ENCODE data around the gene SEPSECS. TPM values are rescaled to one million over a fixed set of nuclear protein-coding genes. Genes with fewer than 3 reads are reported as not detected.

Gene SEPSECS
- total RNA-seq, 8 experiments from 2014 or later: 5.0 to 13.3 (median 7.0) TPM

- no peak overlapping the region for H3K27ac ChIP-seq
- H3K4me1 ChIP-seq (replicated peaks in 1 of 2): no peaks in the 10 kb centered on the region
- ATAC-seq (replicated peaks in 6 of 8): peak; percentile 79 to 98 (median 94)
- 0 to 93% (median 48%) methylated on average over 1 to 3 of the region's 3 CpGs; no CpG with 5 or more reads in 1 of the 10 experiments for WGBS, 10 experiments
- no peak overlapping the region for H3K4me3 ChIP-seq
- in situ Hi-C loops (cut with MboI; ENCODE audit: low pct_unique_long_range_greater_than_20kb in 2 of 9, low sequenced_read_pairs in 9 of 9, unreplicated experiment in 9 of 9): no loop called here
Measured at GRCh38 chr4:25172961-25173915, 13.0 kb upstream of the SEPSECS start.

- WGBS, 10 experiments: 55 to 95% (median 83%) methylated on average over 3 to 9 of the region's 11 CpGs
- no peak overlapping the region for H3K27ac ChIP-seq
- in situ Hi-C loops (cut with MboI; ENCODE audit: low pct_unique_long_range_greater_than_20kb in 2 of 9, low sequenced_read_pairs in 9 of 9, unreplicated experiment in 9 of 9): no loop called here
- H3K4me1 ChIP-seq (replicated peaks in 1 of 2): no peaks in the 10 kb centered on the region
- ATAC-seq (replicated peaks in 6 of 8): no peak
- no peak overlapping the region for H3K4me3 ChIP-seq
Measured at GRCh38 chr4:25171201-25171865, 11.1 kb upstream of the SEPSECS start.

GRCh38 chr4:25169446-25169845, 9.2 kb upstream of the SEPSECS start:
- in situ Hi-C loops (cut with MboI; ENCODE audit: low pct_unique_long_range_greater_than_20kb in 2 of 9, low sequenced_read_pairs in 9 of 9, unreplicated experiment in 9 of 9): no loop called here
- no peak overlapping the region for H3K27ac ChIP-seq
- H3K4me1 ChIP-seq (replicated peaks in 1 of 2): no peaks in the 10 kb centered on the region
- no peak overlapping the region for H3K4me3 ChIP-seq
- no peak for ATAC-seq (replicated peaks in 6 of 8)

GRCh38 chr4:25165916-25166315, 5.7 kb upstream of the SEPSECS start:
- ATAC-seq (replicated peaks in 6 of 8): no peak
- 83 to 97% (median 94%) methylated on average over 2 to 4 of the region's 4 CpGs; no CpG with 5 or more reads in 2 of the 10 experiments for WGBS, 10 experiments
- in situ Hi-C loops (cut with MboI; ENCODE audit: low pct_unique_long_range_greater_than_20kb in 2 of 9, low sequenced_read_pairs in 9 of 9, unreplicated experiment in 9 of 9): no loop called here
- H3K4me1 ChIP-seq (replicated peaks in 1 of 2): peaks cover 0 to 9% of the 10 kb centered on the region in 2 donors
- no peak overlapping the region for H3K27ac ChIP-seq
- H3K4me3 ChIP-seq: no peak overlapping the region

GRCh38 chr4:25163196-25163595, 2.9 kb upstream of the SEPSECS start:
- in situ Hi-C loops (cut with MboI; ENCODE audit: low pct_unique_long_range_greater_than_20kb in 2 of 9, low sequenced_read_pairs in 9 of 9, unreplicated experiment in 9 of 9): no loop called here
- WGBS, 10 experiments: 80 to 100% (median 100%) methylated on average over 1 of the region's 1 CpG; no CpG with 5 or more reads in 5 of the 10 experiments
- ATAC-seq (replicated peaks in 6 of 8): no peak
- H3K4me3 ChIP-seq: no peak overlapping the region
- H3K4me1 ChIP-seq (replicated peaks in 1 of 2): peaks cover 0 to 11% of the 10 kb centered on the region in 2 donors
- H3K27ac ChIP-seq: no peak overlapping the region

GRCh38 chr4:25162566-25162965, 2.3 kb upstream of the SEPSECS start:
- WGBS, 10 experiments: 20 to 100% (median 76%) methylated on average over 1 of the region's 1 CpG; no CpG with 5 or more reads in 2 of the 10 experiments
- in situ Hi-C loops (cut with MboI; ENCODE audit: low pct_unique_long_range_greater_than_20kb in 2 of 9, low sequenced_read_pairs in 9 of 9, unreplicated experiment in 9 of 9): no loop called here
- ATAC-seq (replicated peaks in 6 of 8): no peak
- Histone ChIP-seq H3K4me3 (no peak overlapping the region), H3K4me1 (replicated peaks in 1 of 2) (peaks cover 0 to 11% of the 10 kb centered on the region in 2 donors), H3K27ac (no peak overlapping the region)

- H3K4me1 ChIP-seq (replicated peaks in 1 of 2): peaks cover 0 to 11% of the 10 kb centered on the region in 2 donors
- in situ Hi-C loops (cut with MboI; ENCODE audit: low pct_unique_long_range_greater_than_20kb in 2 of 9, low sequenced_read_pairs in 9 of 9, unreplicated experiment in 9 of 9): no loop called here
- ATAC-seq (replicated peaks in 6 of 8): no peak
- H3K27ac ChIP-seq: no peak overlapping the region
- H3K4me3 ChIP-seq: peak overlapping the region; percentile 46 to 88 (median 74)
- 0 to 100% (median 58%) methylated on average over 1 to 2 of the region's 2 CpGs; no CpG with 5 or more reads in 2 of the 10 experiments for WGBS, 10 experiments
Measured at GRCh38 chr4:25161593-25161950, 1.3 kb upstream of the SEPSECS start.

GRCh38 chr4:25160714-25161592, 704 bp upstream of the SEPSECS start:
- 2 to 68% (median 11%) methylated on average over 3 to 13 of the region's 16 CpGs for WGBS, 10 experiments
- peaks cover 0 to 11% of the 10 kb centered on the region in 2 donors for H3K4me1 ChIP-seq (replicated peaks in 1 of 2)
- peak overlapping the region; percentile 46 to 88 (median 74) for H3K4me3 ChIP-seq
- peak; percentile 40 to 60 (median 52) for ATAC-seq (replicated peaks in 6 of 8)
- H3K27ac ChIP-seq: peak overlapping the region in 1 of 2 donors; percentile 13
- in situ Hi-C loops (cut with MboI; ENCODE audit: low pct_unique_long_range_greater_than_20kb in 2 of 9, low sequenced_read_pairs in 9 of 9, unreplicated experiment in 9 of 9): no loop called here

GRCh38 chr4:25158817-25159216, 1.4 kb downstream of the SEPSECS start:
- in situ Hi-C loops (cut with MboI; ENCODE audit: low pct_unique_long_range_greater_than_20kb in 2 of 9, low sequenced_read_pairs in 9 of 9, unreplicated experiment in 9 of 9): no loop called here
- Histone ChIP-seq H3K4me3 (peak overlapping the region in 1 of 5 donors; percentile 69), H3K27ac (no peak overlapping the region), H3K4me1 (replicated peaks in 1 of 2) (peaks cover 0 to 11% of the 10 kb centered on the region in 2 donors)
- 52 to 100% (median 94%) methylated on average over 1 to 7 of the region's 7 CpGs; no CpG with 5 or more reads in 1 of the 10 experiments for WGBS, 10 experiments
- no peak for ATAC-seq (replicated peaks in 6 of 8)

GRCh38 chr4:25157081-25157480, 3.2 kb downstream of the SEPSECS start:
- WGBS, 10 experiments: 78 to 100% (median 100%) methylated on average over 1 of the region's 1 CpG; no CpG with 5 or more reads in 6 of the 10 experiments
- Histone ChIP-seq H3K4me1 (replicated peaks in 1 of 2) (peaks cover 0 to 10% of the 10 kb centered on the region in 2 donors), H3K4me3 (no peak overlapping the region), H3K27ac (no peak overlapping the region)
- in situ Hi-C loops (cut with MboI; ENCODE audit: low pct_unique_long_range_greater_than_20kb in 2 of 9, low sequenced_read_pairs in 9 of 9, unreplicated experiment in 9 of 9): no loop called here
- no peak for ATAC-seq (replicated peaks in 6 of 8)

- 74 to 100% (median 91%) methylated on average over 1 to 5 of the region's 5 CpGs for WGBS, 10 experiments
- no peak for ATAC-seq (replicated peaks in 6 of 8)
- Histone ChIP-seq H3K4me1 (replicated peaks in 1 of 2) (peaks cover 0 to 3% of the 10 kb centered on the region in 2 donors), H3K4me3 (no peak overlapping the region), H3K27ac (no peak overlapping the region)
- in situ Hi-C loops (cut with MboI; ENCODE audit: low pct_unique_long_range_greater_than_20kb in 2 of 9, low sequenced_read_pairs in 9 of 9, unreplicated experiment in 9 of 9): no loop called here
Measured at GRCh38 chr4:25155947-25156346, 4.3 kb downstream of the SEPSECS start.

GRCh38 chr4:25154594-25155265, 5.5 kb downstream of the SEPSECS start:
- no peak for ATAC-seq (replicated peaks in 6 of 8)
- Histone ChIP-seq H3K4me3 (no peak overlapping the region), H3K4me1 (replicated peaks in 1 of 2) (peaks cover 0 to 3% of the 10 kb centered on the region in 2 donors), H3K27ac (no peak overlapping the region)
- WGBS, 10 experiments: 58 to 98% (median 89%) methylated on average over 1 to 4 of the region's 4 CpGs
- in situ Hi-C loops (cut with MboI; ENCODE audit: low pct_unique_long_range_greater_than_20kb in 2 of 9, low sequenced_read_pairs in 9 of 9, unreplicated experiment in 9 of 9): no loop called here

Data from motor neuron (in vitro differentiated cells).